H9 (cell line): ENCODE data around the gene WNT7B. TPM values are rescaled to one million over a fixed set of nuclear protein-coding genes. Genes with fewer than 3 reads are reported as not detected.

ENCODE experiments used
- DNase-seq: peaks from one replicate; pipeline ENCODE4 v3.0.0-alpha.2; 2017
- H2AFZ ChIP-seq: one replicate; pipeline ENCODE4 v1.6.1; 2013; ENCODE audit warnings: mild to moderate bottlenecking, low read length, control low read depth, moderate library complexity
- H2AK5ac ChIP-seq: 2 replicates; pipeline ENCODE4 v1.6.1; 2013; ENCODE audit warnings: low read length, control low read depth, mixed read lengths; ENCODE audit not compliant: insufficient read length
- H2BK120ac ChIP-seq: one replicate; pipeline ENCODE4 v1.6.1; 2013; ENCODE audit warnings: low read depth, mild to moderate bottlenecking, low read length, control low read depth, inconsistent platforms; ENCODE audit not compliant: poor library complexity, severe bottlenecking
- H2BK12ac ChIP-seq: 2 replicates; pipeline ENCODE4 v1.6.1; 2013; ENCODE audit warnings: low read length, control low read depth, mixed read lengths, low read depth; ENCODE audit not compliant: insufficient read length
- H2BK15ac ChIP-seq: 2 replicates; pipeline ENCODE4 v1.6.1; 2013; ENCODE audit warnings: low read depth, low read length, control low read depth
- H2BK20ac ChIP-seq: one replicate; pipeline ENCODE4 v1.6.1; 2013; ENCODE audit warnings: low read depth, mild to moderate bottlenecking, low read length, control low read depth, inconsistent platforms; ENCODE audit not compliant: poor library complexity, severe bottlenecking
- H2BK5ac ChIP-seq: 2 replicates; pipeline ENCODE4 v1.6.1; 2013; ENCODE audit warnings: low read length, control low read depth, mixed read lengths; ENCODE audit not compliant: insufficient read length
- H3K14ac ChIP-seq: 2 replicates; pipeline ENCODE4 v1.6.1; 2013; ENCODE audit warnings: low read length, control low read depth; ENCODE audit not compliant: insufficient read depth
- H3K18ac ChIP-seq: 2 replicates; pipeline ENCODE4 v1.6.1; 2013; ENCODE audit warnings: low read depth, mild to moderate bottlenecking, mixed read lengths, low read length, control low read depth; ENCODE audit not compliant: insufficient read length
- H3K23ac ChIP-seq: 2 replicates; pipeline ENCODE4 v1.6.1; 2013; ENCODE audit warnings: low read length, control low read depth, mixed read lengths, low read depth; ENCODE audit not compliant: insufficient read length
- H3K23me2 ChIP-seq: 2 replicates; pipeline ENCODE4 v1.6.1; 2013; ENCODE audit warnings: low read depth, mild to moderate bottlenecking, mixed read lengths, low read length, control low read depth; ENCODE audit not compliant: insufficient read length, poor library complexity, severe bottlenecking
- H3K27ac ChIP-seq: 2 replicates; pipeline ENCODE4 v1.5.1; 2013; ENCODE audit warnings: low read length, control low read depth, mixed read lengths, low read depth; ENCODE audit not compliant: insufficient read length
- H3K27me3 ChIP-seq: 2 replicates; pipeline ENCODE4 v1.6.1; 2013; ENCODE audit warnings: low read length, control low read depth, inconsistent platforms; ENCODE audit not compliant: insufficient read depth
- H3K4ac ChIP-seq: 2 replicates; pipeline ENCODE4 v1.6.1; 2013; ENCODE audit warnings: low read depth, mild to moderate bottlenecking, control low read depth, inconsistent platforms, low read length, moderate library complexity
- H3K4me1 ChIP-seq: 2 replicates; pipeline ENCODE4 v1.6.1; 2013; ENCODE audit warnings: low read length, control low read depth, inconsistent platforms; ENCODE audit not compliant: insufficient read depth
- H3K4me2 ChIP-seq: 2 replicates; pipeline ENCODE4 v1.6.1; 2013; ENCODE audit warnings: low read length, control low read depth, mixed read lengths; ENCODE audit not compliant: insufficient read length, insufficient read depth
- H3K56ac ChIP-seq: 2 replicates; pipeline ENCODE4 v1.6.1; 2013; ENCODE audit warnings: low read depth, mild to moderate bottlenecking, mixed read lengths, low read length, control low read depth; ENCODE audit not compliant: insufficient read length
- H3K79me1 ChIP-seq: 2 replicates; pipeline ENCODE4 v1.6.1; 2013; ENCODE audit warnings: low read depth, mild to moderate bottlenecking, moderate library complexity, low read length, control low read depth, inconsistent platforms; ENCODE audit not compliant: insufficient read depth, poor library complexity, severe bottlenecking
- H3K79me2 ChIP-seq: 2 replicates; pipeline ENCODE4 v1.6.1; 2013; ENCODE audit warnings: low read length, control low read depth, inconsistent platforms; ENCODE audit not compliant: insufficient read depth
- H3K9ac ChIP-seq: 2 replicates; pipeline ENCODE4 v1.6.1; 2013; ENCODE audit warnings: low read length, control low read depth, mixed read lengths; ENCODE audit not compliant: insufficient read length; ENCODE audit errors: extremely low read depth
- H3K9me3 ChIP-seq: one replicate; pipeline ENCODE4 v1.6.1; 2013; ENCODE audit warnings: low read depth, low read length, inconsistent platforms; ENCODE audit not compliant: control insufficient read depth
- H3T11ph ChIP-seq: one replicate; pipeline ENCODE4 v1.6.1; 2013; ENCODE audit warnings: mild to moderate bottlenecking, low read length, control low read depth, inconsistent platforms
- H4K20me1 ChIP-seq: one replicate; pipeline ENCODE4 v1.6.1; 2013; ENCODE audit not compliant: control insufficient read depth, insufficient read length, insufficient read depth
- H4K5ac ChIP-seq: 2 replicates; pipeline ENCODE4 v1.6.1; 2013; ENCODE audit warnings: low read depth, mild to moderate bottlenecking, mixed read lengths, low read length, control low read depth; ENCODE audit not compliant: insufficient read length
- H4K8ac ChIP-seq: replicated peaks from 2 replicates; pipeline ENCODE4 v1.6.1; 2013; ENCODE audit warnings: low read length, control low read depth, mixed read lengths, low read depth; ENCODE audit not compliant: insufficient read length
- H4K91ac ChIP-seq: 2 replicates; pipeline ENCODE4 v1.6.1; 2013; ENCODE audit warnings: low read depth, mild to moderate bottlenecking, moderate library complexity, mixed read lengths, low read length, control low read depth; ENCODE audit not compliant: insufficient read length
- H3K27ac Mint-ChIP-seq, 3 experiments: 2 replicates in 2 of 3; 3 replicates in 1 of 3; pipeline ENCODE4 v1.8.0; 2020 to 2021; ENCODE audit warnings: mixed read lengths in 3 of 3, mild to moderate bottlenecking in 1 of 3, moderate library complexity in 1 of 3
- H3K27me3 Mint-ChIP-seq: 2 replicates; pipeline ENCODE4 v1.8.0; 2021; ENCODE audit warnings: low read depth, mild to moderate bottlenecking, moderate library complexity, mixed read lengths
- H3K36me3 Mint-ChIP-seq, 3 experiments: 2 replicates in 2 of 3; 3 replicates in 1 of 3; pipeline ENCODE4 v1.8.0; 2020 to 2021; ENCODE audit warnings: low read depth in 3 of 3, mixed read lengths in 3 of 3; ENCODE audit not compliant: insufficient read depth in 1 of 3
- H3K4me1 Mint-ChIP-seq, 2 experiments: 2 replicates each; pipeline ENCODE4 v1.8.0; 2020; ENCODE audit warnings: mixed read lengths in 2 of 2
- H3K4me3 Mint-ChIP-seq, 2 experiments: 2 replicates in 1 of 2; 3 replicates in 1 of 2; pipeline ENCODE4 v1.8.0; 2020 to 2021; ENCODE audit warnings: mild to moderate bottlenecking in 2 of 2, mixed read lengths in 2 of 2, moderate library complexity in 1 of 2
- H3K9me3 Mint-ChIP-seq, 2 experiments: 2 replicates in 1 of 2; 3 replicates in 1 of 2; pipeline ENCODE4 v1.8.0; 2020; ENCODE audit warnings: mild to moderate bottlenecking in 2 of 2, mixed read lengths in 2 of 2, moderate library complexity in 1 of 2
- CTCF ChIP-seq: fragments of 200-600 bp; sonication (generic); conservative IDR thresholded peaks from 3 replicates; pipeline ENCODE4 v1.8.0; 2021; ENCODE audit warnings: antibody characterized with exemption, mild to moderate bottlenecking
- WGBS: extraction: QIAGEN DNeasy Blood & Tissue Kit; methylation state at CpG from one replicate; pipeline ENCODE4 v1.1.7; 2013; ENCODE audit warnings: missing lambda C conversion rate, low lambda C conversion rate, mixed read lengths; ENCODE audit not compliant: insufficient read length; ENCODE audit errors: extremely low coverage; 5-methylcytosine and 5-hydroxymethylcytosine counted together
- total RNA-seq: library from RNA; stranded (reverse); gene quantifications from 2 replicates; pipeline ENCODE4 v1.2.1, GENCODE V29; 2021

Gene WNT7B
- total RNA-seq, 1 experiment from 2014 or later: 0.09 TPM

- no peaks in the 10 kb centered on the region for H3K79me1 ChIP-seq
- no peak overlapping the region for H3K14ac ChIP-seq
- H3K79me2 ChIP-seq: no peaks in the 10 kb centered on the region
- Mint-ChIP-seq H3K27me3 (peaks cover 9% of the 10 kb centered on the region), H3K4me3 (no peak overlapping the region), H3K9me3 (no peaks in the 10 kb centered on the region), H3K4me1 (peaks cover 11 to 20% of the 10 kb centered on the region in 2 experiments), H3K36me3 (no peaks in the 10 kb centered on the region), H3K27ac (no peak overlapping the region)
- H3K18ac ChIP-seq: no peak overlapping the region
- no peak overlapping the region for H2BK5ac ChIP-seq
- WGBS: no CpG with 5 or more reads among the region's 16 CpGs
- no peak overlapping the region for H4K5ac ChIP-seq
- H3K4me2 ChIP-seq: no peak overlapping the region
- H2AFZ ChIP-seq: no peak overlapping the region
- no peak overlapping the region for H2BK120ac ChIP-seq
- H2BK15ac ChIP-seq: no peak overlapping the region
- no peak overlapping the region for H3K27ac ChIP-seq
- no peaks in the 10 kb centered on the region for H3K9me3 ChIP-seq
- no peak overlapping the region for H4K8ac ChIP-seq
- no peak overlapping the region for H3K9ac ChIP-seq
- no peak overlapping the region for H3T11ph ChIP-seq
- no peaks in the 10 kb centered on the region for H4K20me1 ChIP-seq
- no peak overlapping the region for H3K23ac ChIP-seq
- no peak for TF ChIP-seq CTCF
- no peak for DNase-seq
- no peak overlapping the region for H3K56ac ChIP-seq
- no peak overlapping the region for H4K91ac ChIP-seq
- no peak overlapping the region for H2BK20ac ChIP-seq
- H3K4ac ChIP-seq: no peak overlapping the region
- no peaks in the 10 kb centered on the region for H3K23me2 ChIP-seq
- no peaks in the 10 kb centered on the region; the same call in 1 of the 2 replicates for H3K4me1 ChIP-seq
- H2AK5ac ChIP-seq: no peak overlapping the region
- H3K27me3 ChIP-seq: no peaks in the 10 kb centered on the region
- H2BK12ac ChIP-seq: no peak overlapping the region
These were observed 84.1 kb downstream of the WNT7B start for GRCh38 chr22:45892681-45893461.
